Adrenal gland (tissue), 12 donors: ENCODE data around the gene CEP72. TPM values are rescaled to one million over a fixed set of nuclear protein-coding genes. Genes with fewer than 3 reads are reported as not detected.

Source experiments
- DNase-seq, 7 donors: peaks; one replicate each; pipeline ENCODE4 v3.0.0-alpha.2; 2019 to 2020
- H3K27ac ChIP-seq, 5 donors: fragments of 200-600 bp; sonication (generic) in 4 of 5; 1 replicate in 3 of 5; 2 replicates in 2 of 5; pipeline versions ENCODE4 v1.5.1 to v1.8.0; 2016 to 2020; ENCODE audit warnings: mild to moderate bottlenecking in 1 of 5
- H3K27me3 ChIP-seq: fragments of 200-600 bp; 2 replicates; pipeline ENCODE4 v1.8.0; 2021
- H3K36me3 ChIP-seq, 2 donors: fragments of 200-600 bp; replicated peaks in 1 of 2; 1 replicate in 1 of 2; 2 replicates in 1 of 2; pipeline versions ENCODE4 v1.5.1 to v1.8.0; 2018 to 2022
- H3K4me1 ChIP-seq, 2 donors: fragments of 200-600 bp; replicated peaks in 1 of 2; 1 replicate in 1 of 2; 2 replicates in 1 of 2; pipeline versions ENCODE4 v1.5.1 to v1.8.0; 2018 to 2021
- H3K4me3 ChIP-seq, 4 donors: fragments of 200-600 bp; sonication (generic) in 3 of 4; one replicate each; pipeline ENCODE4 v1.5.1; 2016 to 2018
- H3K9me3 ChIP-seq, 3 donors: fragments of 200-600 bp; sonication (generic) in 1 of 3; replicated peaks in 1 of 3; 1 replicate in 2 of 3; 2 replicates in 1 of 3; pipeline versions ENCODE4 v1.5.1 to v1.8.0; 2016 to 2021
- CTCF ChIP-seq, 6 experiments: fragments of 450-650 bp in 4 of 6; fragments of 200-600 bp in 2 of 6; sonication (generic) in 1 of 6; IDR thresholded peaks; 1 replicate in 5 of 6; 2 replicates in 1 of 6; pipeline versions ENCODE4 v1.5.1 to v1.8.0; 2016 to 2021; ENCODE audit warnings: antibody characterized with exemption in 6 of 6, mild to moderate bottlenecking in 2 of 6, moderate library complexity in 1 of 6
- POLR2A ChIP-seq, 2 donors: fragments of 450-650 bp; IDR thresholded peaks; one replicate each; pipeline ENCODE4 v1.6.1; 2017; ENCODE audit warnings: antibody characterized with exemption in 2 of 2, mild to moderate bottlenecking in 2 of 2, moderate library complexity in 1 of 2
- WGBS, 4 donors: extraction: QIAGEN DNeasy Blood & Tissue Kit in 2 of 4; methylation state at CpG; one replicate each; pipeline versions ENCODE4 v1.1.5 to v1.1.7; 2013 to 2017; 5-methylcytosine and 5-hydroxymethylcytosine counted together
- intact Hi-C, 2 donors: fragments of 100-400 bp; cut with DNase I; formaldehyde crosslinking; loops; one replicate each; pipeline versions ENCODE4 v1.14.1 to v1.15.0; 2022 to 2023
- polyA plus RNA-seq, 3 donors: library from polyadenylated mRNA; stranded (reverse); fragments of 200-250 nt in 2 of 3; fragments of 350-450 nt in 1 of 3; fragmentation: Illumina TruSeq in 1 of 3; extraction: RNeasy Lipid Tissue Mini Kit (QIAGEN cat#74804) in 1 of 3; gene quantifications; one replicate each; pipeline ENCODE4 v1.2.3, GENCODE V29; 2013 to 2014
- total RNA-seq, 9 donors: library from RNA; depleted of rRNA in 4 of 9; stranded (reverse); fragments of >200 nt in 4 of 9; fragments of 120-200 nt in 1 of 9; fragmentation: NEBNext Ultra II Directional in 1 of 9; extraction: Animal tissue kit (Norgen Biotek cat#: 25700) in 1 of 9; gene quantifications; one replicate each; pipeline versions ENCODE4 v1.1.0 to v1.2.4, GENCODE V29; 2013 to 2023
- donor health status: healthy with polysubstance abuse.
- donor health status: Bipolar disorder and iron deficiency.
- donor health status: DM: yes; HTN: yes; CAD: no.
- donor health status: DM: no; HTN: no; CAD: no.
- donor health status: DM: no; HTN: no; CAD: no.
- donor health status: DM: yes; HTN: yes; CAD: no.

CEP72 gene
- total and polyA plus RNA-seq, 12 donors, result 0.36 to 7.8 (median 2.5) TPM

- intact Hi-C loops, result no loop called here
- 80 to 100% (median 96%) methylated on average over 1 to 14 of the region's 14 CpGs for WGBS, 4 donors
Measured at GRCh38 chr5:642481-642880, 30.3 kb downstream of the CEP72 start.

GRCh38 chr5:643351-643801 lies 31.2 kb downstream of the CEP72 start:
- 94 to 96% (median 95%) methylated on average over 16 to 21 of the region's 21 CpGs for WGBS, 4 donors

More at GRCh38 chr5:642481-642880, 30.3 kb downstream of the CEP72 start:
- TF ChIP-seq CTCF (IDR thresholded peaks at IDR 0.05) (no peak), POLR2A (IDR thresholded peaks at IDR 0.05) (no peak)
- Histone ChIP-seq H3K36me3 (peaks cover 0 to 7% of the 10 kb centered on the region in 2 donors), H3K4me1 (no peaks in the 10 kb centered on the region), H3K9me3 (no peaks in the 10 kb centered on the region), H3K27me3 (no peaks in the 10 kb centered on the region), H3K4me3 (no peak overlapping the region), H3K27ac (no peak overlapping the region)
- DNase-seq, result no peak

GRCh38 chr5:643811-644271 lies 31.7 kb downstream of the CEP72 start:
- TF ChIP-seq CTCF (IDR thresholded peaks at IDR 0.05) (no peak), POLR2A (IDR thresholded peaks at IDR 0.05) (no peak)
- no peak overlapping the region for H3K4me3 ChIP-seq
- intact Hi-C loops, result no loop called here
- H3K4me1 ChIP-seq, result no peaks in the 10 kb centered on the region
- no peaks in the 10 kb centered on the region for H3K36me3 ChIP-seq
- no peaks in the 10 kb centered on the region for H3K27me3 ChIP-seq
- WGBS, 4 donors, result 84 to 93% (median 86%) methylated on average over 5 to 11 of the region's 11 CpGs
- DNase-seq, result no peak
- H3K27ac ChIP-seq, result no peak overlapping the region
- H3K9me3 ChIP-seq, result no peaks in the 10 kb centered on the region

More at GRCh38 chr5:643351-643801, 31.2 kb downstream of the CEP72 start:
- Histone ChIP-seq H3K36me3 (no peaks in the 10 kb centered on the region), H3K4me1 (no peaks in the 10 kb centered on the region), H3K9me3 (no peaks in the 10 kb centered on the region), H3K27ac (no peak overlapping the region), H3K4me3 (no peak overlapping the region), H3K27me3 (no peaks in the 10 kb centered on the region)
- no peak for DNase-seq
- TF ChIP-seq POLR2A (IDR thresholded peaks at IDR 0.05) (no peak), CTCF (IDR thresholded peaks at IDR 0.05) (no peak)
- intact Hi-C loops, result no loop called here

GRCh38 chr5:644509-644908 lies 32.4 kb downstream of the CEP72 start:
- no peak for DNase-seq

More at GRCh38 chr5:644509-644908, 32.4 kb downstream of the CEP72 start:
- Histone ChIP-seq H3K27me3 (no peaks in the 10 kb centered on the region), H3K27ac (no peak overlapping the region), H3K36me3 (no peaks in the 10 kb centered on the region), H3K4me1 (no peaks in the 10 kb centered on the region), H3K9me3 (no peaks in the 10 kb centered on the region), H3K4me3 (no peak overlapping the region)
- intact Hi-C loops, result no loop called here
- TF ChIP-seq POLR2A (IDR thresholded peaks at IDR 0.05) (no peak), CTCF (IDR thresholded peaks at IDR 0.05) (no peak)
- 87 to 96% (median 90%) methylated on average over 5 to 13 of the region's 13 CpGs for WGBS, 4 donors
